ENCODE results near the gene TRERF1.

Gene TRERF1

GRCh38 chr6:42400061-42400760 lies 51.5 kb downstream of the TRERF1 start:
- Histone ChIP-seq H3K9ac (ENCODE audit: low read length) (no peak overlapping the region), H3K9me3 (ENCODE audit: insufficient read depth, low read length) (no peaks in the 10 kb centered on the region), H3K4me2 (ENCODE audit: low read depth, low read length, poor library complexity, severe bottlenecking) (no peak overlapping the region), H3K36me3 (ENCODE audit: low read length) (no peaks in the 10 kb centered on the region), H4K20me1 (ENCODE audit: low read depth, low read length) (no peaks in the 10 kb centered on the region), H3K27me3 (ENCODE audit: low read length) (no peaks in the 10 kb centered on the region), H3K4me3 (ENCODE audit: insufficient read depth, low read length, poor library complexity, severe bottlenecking) (no peak overlapping the region), H3K27ac (ENCODE audit: low read depth, low read length) (no peak overlapping the region), H3K9me2 (replicated peaks; ENCODE audit: insufficient read depth, low read length) (no peaks in the 10 kb centered on the region), H2AFZ (ENCODE audit: low read depth, low read length, severe bottlenecking) (no peak overlapping the region), H3K79me2 (ENCODE audit: insufficient read depth, low read length) (no peaks in the 10 kb centered on the region), H3F3A (ENCODE audit: insufficient read depth) (no peaks in the 10 kb centered on the region)
- TF ChIP-seq CTCF (IDR thresholded peaks at IDR 0.05; ENCODE audit: insufficient read depth, low read length, poor library complexity, severe bottlenecking) (no peak), EZH2phosphoT487 (conservative IDR thresholded peaks at IDR 0.05; ENCODE audit: low read length) (no peak)

GRCh38 chr6:42396720-42397119 lies 55.0 kb downstream of the TRERF1 start:
- H3K27me3 ChIP-seq (ENCODE audit: low read length), result no peaks in the 10 kb centered on the region
- H3K27ac ChIP-seq (ENCODE audit: low read depth, low read length), result no peak overlapping the region
- H2AFZ ChIP-seq (ENCODE audit: low read depth, low read length, severe bottlenecking), result no peak overlapping the region
- H3K36me3 ChIP-seq (ENCODE audit: low read length), result no peaks in the 10 kb centered on the region
- H4K20me1 ChIP-seq (ENCODE audit: low read depth, low read length), result no peaks in the 10 kb centered on the region
- H3K4me2 ChIP-seq (ENCODE audit: low read depth, low read length, poor library complexity, severe bottlenecking), result no peak overlapping the region
- no peaks in the 10 kb centered on the region for H3K9me3 ChIP-seq (ENCODE audit: insufficient read depth, low read length)
- H3F3A ChIP-seq (ENCODE audit: insufficient read depth), result no peaks in the 10 kb centered on the region
- H3K4me3 ChIP-seq (ENCODE audit: insufficient read depth, low read length, poor library complexity, severe bottlenecking), result no peak overlapping the region
- no peaks in the 10 kb centered on the region for H3K79me2 ChIP-seq (ENCODE audit: insufficient read depth, low read length)
- no peak overlapping the region for H3K9ac ChIP-seq (ENCODE audit: low read length)
- H3K9me2 ChIP-seq (replicated peaks; ENCODE audit: insufficient read depth, low read length), result no peaks in the 10 kb centered on the region
- TF ChIP-seq EZH2phosphoT487 (conservative IDR thresholded peaks at IDR 0.05; ENCODE audit: low read length) (no peak), CTCF (IDR thresholded peaks at IDR 0.05; ENCODE audit: insufficient read depth, low read length, poor library complexity, severe bottlenecking) (no peak)

- Histone ChIP-seq H3K4me2 (ENCODE audit: low read depth, low read length, poor library complexity, severe bottlenecking) (no peak overlapping the region), H3K27me3 (ENCODE audit: low read length) (no peaks in the 10 kb centered on the region), H4K20me1 (ENCODE audit: low read depth, low read length) (no peaks in the 10 kb centered on the region), H3K9me3 (ENCODE audit: insufficient read depth, low read length) (no peaks in the 10 kb centered on the region), H3K79me2 (ENCODE audit: insufficient read depth, low read length) (no peaks in the 10 kb centered on the region), H3K9ac (ENCODE audit: low read length) (no peak overlapping the region), H3F3A (ENCODE audit: insufficient read depth) (no peaks in the 10 kb centered on the region), H3K27ac (ENCODE audit: low read depth, low read length) (no peak overlapping the region), H2AFZ (ENCODE audit: low read depth, low read length, severe bottlenecking) (no peak overlapping the region), H3K36me3 (ENCODE audit: low read length) (no peaks in the 10 kb centered on the region), H3K4me3 (ENCODE audit: insufficient read depth, low read length, poor library complexity, severe bottlenecking) (no peak overlapping the region), H3K9me2 (replicated peaks; ENCODE audit: insufficient read depth, low read length) (no peaks in the 10 kb centered on the region)
- TF ChIP-seq CTCF (IDR thresholded peaks at IDR 0.05; ENCODE audit: insufficient read depth, low read length, poor library complexity, severe bottlenecking) (no peak), EZH2phosphoT487 (conservative IDR thresholded peaks at IDR 0.05; ENCODE audit: low read length) (no peak)
Measured at GRCh38 chr6:42394881-42395620, 56.7 kb downstream of the TRERF1 start.
